Duodenal mucosa (tissue), 2 donors: ENCODE data around the gene TLR9.

Experiments
- H3K27ac ChIP-seq: one replicate; pipeline ENCODE4 v1.7.0; 2013; ENCODE audit warnings: low read depth, low read length
- H3K27me3 ChIP-seq, 2 donors: one replicate each; pipeline ENCODE4 v1.7.0; 2013; ENCODE audit warnings: low read length in 2 of 2, control low read depth in 1 of 2; ENCODE audit not compliant: insufficient read depth in 2 of 2, control insufficient read depth in 1 of 2
- H3K36me3 ChIP-seq, 2 donors: one replicate each; pipeline ENCODE4 v1.7.0; 2013; ENCODE audit warnings: low read length in 2 of 2, control low read depth in 1 of 2; ENCODE audit not compliant: insufficient read depth in 2 of 2, control insufficient read depth in 1 of 2
- H3K4me1 ChIP-seq, 2 donors: one replicate each; pipeline ENCODE4 v1.7.0; 2013; ENCODE audit warnings: low read length in 2 of 2, control low read depth in 1 of 2; ENCODE audit not compliant: insufficient read depth in 2 of 2, control insufficient read depth in 1 of 2
- H3K4me3 ChIP-seq, 2 donors: one replicate each; pipeline ENCODE4 v1.7.0; 2013; ENCODE audit warnings: low read length in 2 of 2, low read depth in 1 of 2
- H3K9ac ChIP-seq, 2 donors: one replicate each; pipeline ENCODE4 v1.7.0; 2013; ENCODE audit warnings: low read length in 2 of 2, low read depth in 1 of 2
- H3K9me3 ChIP-seq, 2 donors: one replicate each; pipeline ENCODE4 v1.7.0; 2013; ENCODE audit warnings: low read length in 2 of 2, control low read depth in 1 of 2; ENCODE audit not compliant: control insufficient read depth in 1 of 2

Gene TLR9

DNA sequence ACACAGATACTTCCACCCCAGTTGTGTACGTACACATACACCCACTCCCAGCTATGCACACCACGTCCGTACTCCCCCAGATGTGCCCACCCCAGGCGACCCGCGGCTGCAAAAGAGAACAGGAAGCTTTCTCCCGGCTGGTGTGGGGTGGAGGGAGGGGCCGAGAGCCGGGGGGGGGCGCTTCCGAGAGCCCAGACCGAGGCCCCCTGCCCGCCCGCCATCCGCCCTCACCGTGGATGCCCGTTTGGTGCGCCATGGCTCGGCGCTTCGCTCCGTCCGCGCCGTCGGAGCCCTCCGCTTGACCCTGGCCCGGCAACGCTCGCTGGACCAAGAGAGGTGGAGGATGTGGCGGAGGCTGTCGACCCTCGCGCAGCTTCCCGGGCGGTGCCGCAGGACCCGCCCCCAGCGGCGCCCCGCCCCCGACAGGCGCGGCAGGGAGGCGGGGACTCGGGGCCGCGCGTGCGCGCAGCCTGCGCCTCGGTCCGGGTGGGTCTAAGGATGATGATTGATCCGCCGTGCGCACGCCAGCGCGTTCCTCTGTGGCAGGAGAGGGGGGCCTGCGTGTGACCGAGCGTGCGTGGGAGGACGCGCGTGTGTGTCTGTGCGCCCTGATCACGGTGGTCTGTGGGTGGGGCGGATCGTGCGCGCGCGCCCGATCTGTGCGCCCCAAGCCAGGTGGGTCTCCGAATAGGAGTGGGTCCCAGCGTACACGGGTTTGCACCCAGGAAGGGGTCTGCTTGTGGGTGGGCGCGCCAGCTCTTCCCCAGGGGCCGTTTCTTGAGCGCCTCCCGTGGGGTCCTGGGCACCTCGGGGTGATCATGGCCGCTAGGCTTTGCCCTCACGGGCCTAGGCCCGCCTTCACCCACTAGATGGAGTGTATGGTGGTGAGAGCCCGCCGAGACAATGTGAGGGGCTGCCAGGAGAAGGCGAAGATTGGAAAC is 13.6 kb upstream of the TLR9 start, which contains the start of gene TWF2:
Gene TWF2, minus strand, starts transcription at position 398 of the 941 bp plus-strand sequence. Its CDS starts 142 bp downstream, at position 256.
- peaks cover 37 to 39% of the 10 kb centered on the region in 2 donors for H3K4me1 ChIP-seq
- peaks cover 4 to 15% of the 10 kb centered on the region in 2 donors for H3K36me3 ChIP-seq
- H3K9me3 ChIP-seq: no peaks in the 10 kb centered on the region

GRCh38 chr3:52238193-52238760 is 12.8 kb upstream of the TLR9 start:
- Histone ChIP-seq H3K4me1 (peaks cover 34 to 39% of the 10 kb centered on the region in 2 donors), H3K36me3 (peaks cover 4 to 16% of the 10 kb centered on the region in 2 donors), H3K27ac (peak overlapping the region; percentile 23), H3K9ac (peak overlapping the region; percentile 2 to 82), H3K4me3 (peak overlapping the region; percentile 70 to 77), H3K9me3 (no peaks in the 10 kb centered on the region), H3K27me3 (no peaks in the 10 kb centered on the region)

More for the DNA sequence above, 13.6 kb upstream of the TLR9 start, which contains the start of gene TWF2:
- peak within 1 kb of the TSS; percentile 70 to 77 for H3K4me3 ChIP-seq
- H3K27ac ChIP-seq: peak within 1 kb of the TSS; percentile 80
- H3K27me3 ChIP-seq: no peaks in the 10 kb centered on the region
- peak within 1 kb of the TSS; percentile 82 to 94 for H3K9ac ChIP-seq

DNA sequence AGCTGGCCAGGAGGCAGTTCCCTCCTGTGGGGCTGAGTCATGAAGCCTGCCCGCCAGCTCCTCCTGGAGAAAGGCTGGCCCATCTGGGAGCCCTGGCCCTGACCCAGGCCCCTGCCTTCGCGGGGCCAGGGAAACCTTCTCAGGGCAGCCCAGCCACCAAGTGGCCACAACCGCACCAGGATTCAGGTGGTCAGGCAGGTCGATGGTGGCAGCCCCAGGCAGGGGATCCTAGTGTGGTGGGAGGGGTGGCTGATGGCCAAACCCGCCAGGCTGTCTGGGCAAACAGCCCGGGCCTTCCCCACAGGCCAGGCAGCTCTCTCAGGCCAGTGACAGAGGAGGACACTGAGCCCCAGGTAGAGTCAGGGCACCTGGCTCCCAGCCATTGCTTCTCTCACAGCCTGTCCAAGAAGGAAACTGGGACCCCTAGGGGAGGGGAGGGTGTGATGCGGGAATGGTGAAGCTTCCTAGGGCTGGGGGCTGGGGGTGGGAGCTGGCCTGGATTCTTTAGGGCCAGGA is 12.3 kb upstream of the TLR9 start:
- Histone ChIP-seq H3K4me3 (peak overlapping the region; percentile 70 to 77), H3K4me1 (peaks cover 34 to 39% of the 10 kb centered on the region in 2 donors), H3K27me3 (no peaks in the 10 kb centered on the region), H3K27ac (peak overlapping the region; percentile 23), H3K9me3 (no peaks in the 10 kb centered on the region), H3K9ac (peak overlapping the region; percentile 43 to 82), H3K36me3 (peaks cover 4 to 20% of the 10 kb centered on the region in 2 donors)

GRCh38 chr3:52237006-52237656 is 11.7 kb upstream of the TLR9 start:
- peaks cover 34 to 39% of the 10 kb centered on the region in 2 donors for H3K4me1 ChIP-seq
- H3K27ac ChIP-seq: peak overlapping the region; percentile 56

GRCh38 chr3:52236424-52236886 is 11.0 kb upstream of the TLR9 start:
- H3K4me3 ChIP-seq: no peak overlapping the region
- H3K36me3 ChIP-seq: peaks cover 4 to 28% of the 10 kb centered on the region in 2 donors
- no peak overlapping the region for H3K9ac ChIP-seq
- no peak overlapping the region for H3K27ac ChIP-seq
- H3K9me3 ChIP-seq: no peaks in the 10 kb centered on the region
- peaks cover 34 to 39% of the 10 kb centered on the region in 2 donors for H3K4me1 ChIP-seq
- H3K27me3 ChIP-seq: no peaks in the 10 kb centered on the region

More at GRCh38 chr3:52237006-52237656, 11.7 kb upstream of the TLR9 start:
- H3K36me3 ChIP-seq: peaks cover 4 to 24% of the 10 kb centered on the region in 2 donors
- no peaks in the 10 kb centered on the region for H3K9me3 ChIP-seq
- no peaks in the 10 kb centered on the region for H3K27me3 ChIP-seq
- H3K9ac ChIP-seq: peak overlapping the region in 1 of 2 donors; percentile 82
- peak overlapping the region; percentile 6 to 77 for H3K4me3 ChIP-seq

GRCh38 chr3:52234516-52235447 is 9.3 kb upstream of the TLR9 start:
- H3K9me3 ChIP-seq: no peaks in the 10 kb centered on the region
- no peaks in the 10 kb centered on the region for H3K27me3 ChIP-seq
- H3K4me3 ChIP-seq: no peak overlapping the region
- peaks cover 16 to 44% of the 10 kb centered on the region in 2 donors for H3K36me3 ChIP-seq
- H3K27ac ChIP-seq: no peak overlapping the region
- H3K4me1 ChIP-seq: peaks cover 23 to 28% of the 10 kb centered on the region in 2 donors
- no peak overlapping the region for H3K9ac ChIP-seq

DNA sequence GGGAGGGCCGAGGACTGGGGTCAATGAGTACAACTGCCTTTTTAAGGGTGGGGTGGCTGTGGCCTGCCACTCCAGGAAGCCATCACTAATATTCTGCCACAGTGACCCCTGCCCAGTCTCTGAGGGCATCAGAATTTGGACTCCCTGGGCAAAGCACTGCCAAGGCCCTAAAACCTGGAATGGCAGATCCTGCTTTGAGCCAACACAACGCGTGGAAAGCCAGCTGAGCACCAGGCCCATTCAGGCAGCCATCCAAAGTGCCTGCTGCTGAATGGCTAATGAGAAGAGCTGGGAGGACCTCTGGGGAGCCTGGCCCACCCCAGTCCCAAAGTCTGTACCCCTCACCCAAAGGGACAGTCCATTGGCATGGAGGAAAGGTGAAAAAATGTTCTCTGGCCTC is 8.5 kb upstream of the TLR9 start:
- H3K4me3 ChIP-seq: no peak overlapping the region
- peaks cover 22 to 52% of the 10 kb centered on the region in 2 donors for H3K36me3 ChIP-seq
- H3K4me1 ChIP-seq: peaks cover 21 to 26% of the 10 kb centered on the region in 2 donors
- H3K9me3 ChIP-seq: no peaks in the 10 kb centered on the region
- H3K27ac ChIP-seq: no peak overlapping the region
- H3K27me3 ChIP-seq: no peaks in the 10 kb centered on the region
- H3K9ac ChIP-seq: no peak overlapping the region

DNA sequence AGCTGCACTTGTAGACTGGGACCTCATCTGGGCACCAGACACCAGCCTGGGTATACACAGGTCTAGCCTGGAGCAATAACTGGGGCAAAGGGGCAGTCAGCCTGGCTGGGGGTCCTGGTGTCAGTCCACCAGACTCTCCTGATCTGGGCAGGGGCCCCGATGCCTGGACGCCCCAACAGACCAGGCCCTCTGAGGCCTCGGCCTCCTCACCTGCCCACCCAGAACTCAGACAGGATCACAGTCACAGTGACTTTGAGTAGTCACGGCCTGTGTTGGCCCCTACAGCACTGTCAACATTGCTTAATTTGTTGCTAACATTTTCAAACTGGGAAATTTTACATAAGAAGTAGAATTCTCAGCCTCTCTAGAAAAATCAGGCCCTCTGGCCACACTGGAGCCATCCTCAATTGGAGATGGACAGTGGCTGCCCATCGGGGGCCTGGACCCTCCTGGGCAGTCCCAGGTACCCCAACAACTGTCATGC is 7.7 kb upstream of the TLR9 start:
- H3K4me1 ChIP-seq: peaks cover 17 to 23% of the 10 kb centered on the region in 2 donors
- no peak overlapping the region for H3K9ac ChIP-seq
- H3K27me3 ChIP-seq: no peaks in the 10 kb centered on the region
- H3K4me3 ChIP-seq: no peak overlapping the region
- H3K27ac ChIP-seq: no peak overlapping the region
- H3K36me3 ChIP-seq: peaks cover 23 to 57% of the 10 kb centered on the region in 2 donors
- H3K9me3 ChIP-seq: no peaks in the 10 kb centered on the region
